Measurements from ENCODE around the gene FNBP1L. TPM values are rescaled to one million over a fixed set of nuclear protein-coding genes. Genes with fewer than 3 reads are reported as not detected.

Gene FNBP1L
- total RNA-seq, 2 donors from 2014 or later = 48.3 to 54.4 TPM

GRCh38 chr1:93499075-93499474 lies 51.2 kb downstream of the FNBP1L start:
- H3K9me3 ChIP-seq = no peaks in the 10 kb centered on the region
- no peaks in the 10 kb centered on the region for H3K27me3 ChIP-seq
- no peak for DNase-seq
- H3K4me3 ChIP-seq = no peak overlapping the region
- TF ChIP-seq CTCF (IDR thresholded peaks at IDR 0.05) = no peak
- no peak overlapping the region for H3K9ac ChIP-seq (ENCODE audit: low read depth in 2 of 2, low read length in 2 of 2)
- H3K27ac ChIP-seq = no peak overlapping the region
- H3K36me3 ChIP-seq = no peaks in the 10 kb centered on the region
- no peaks in the 10 kb centered on the region for H3K4me1 ChIP-seq
- intact Hi-C loops (cut with DNase I) = no loop called here

- no peak for DNase-seq
- H3K27ac ChIP-seq = no peak overlapping the region
- no peaks in the 10 kb centered on the region for H3K4me1 ChIP-seq
- no peaks in the 10 kb centered on the region for H3K36me3 ChIP-seq
- H3K9me3 ChIP-seq = no peaks in the 10 kb centered on the region
- no peak for TF ChIP-seq CTCF (IDR thresholded peaks at IDR 0.05)
- H3K9ac ChIP-seq (ENCODE audit: low read depth in 2 of 2, low read length in 2 of 2) = no peak overlapping the region
- intact Hi-C loops (cut with DNase I) = no loop called here
- no peak overlapping the region for H3K4me3 ChIP-seq
- no peaks in the 10 kb centered on the region for H3K27me3 ChIP-seq
Observed at GRCh38 chr1:93499533-93499932, 51.6 kb downstream of the FNBP1L start.

- Histone ChIP-seq H3K9me3 (no peaks in the 10 kb centered on the region), H3K36me3 (no peaks in the 10 kb centered on the region), H3K4me3 (no peak overlapping the region), H3K4me1 (no peaks in the 10 kb centered on the region), H3K9ac (ENCODE audit: low read depth in 2 of 2, low read length in 2 of 2) (no peak overlapping the region), H3K27me3 (no peaks in the 10 kb centered on the region), H3K27ac (no peak overlapping the region)
- TF ChIP-seq CTCF (IDR thresholded peaks at IDR 0.05) = no peak
- DNase-seq = no peak
- intact Hi-C loops (cut with DNase I) = no loop called here
Observed at GRCh38 chr1:93500275-93500674, 52.4 kb downstream of the FNBP1L start.

- no peak overlapping the region for H3K9ac ChIP-seq (ENCODE audit: low read depth in 2 of 2, low read length in 2 of 2)
- intact Hi-C loops (cut with DNase I) = no loop called here
- H3K4me1 ChIP-seq = peaks cover 5% of the 10 kb centered on the region
- no peaks in the 10 kb centered on the region for H3K36me3 ChIP-seq
- no peak for TF ChIP-seq CTCF (IDR thresholded peaks at IDR 0.05)
- no peaks in the 10 kb centered on the region for H3K9me3 ChIP-seq
- no peaks in the 10 kb centered on the region for H3K27me3 ChIP-seq
- H3K27ac ChIP-seq = no peak overlapping the region
- no peak for DNase-seq
- H3K4me3 ChIP-seq = no peak overlapping the region
Observed at GRCh38 chr1:93501399-93501798, 53.5 kb downstream of the FNBP1L start.

- TF ChIP-seq CTCF (IDR thresholded peaks at IDR 0.05) = no peak
- H3K27ac ChIP-seq = no peak overlapping the region
- intact Hi-C loops (cut with DNase I) = no loop called here
Observed at GRCh38 chr1:93501829-93502369, 54.0 kb downstream of the FNBP1L start.

More at GRCh38 chr1:93501829-93502369, 54.0 kb downstream of the FNBP1L start:
- Histone ChIP-seq H3K4me1 (peaks cover 5% of the 10 kb centered on the region), H3K9me3 (no peaks in the 10 kb centered on the region), H3K4me3 (no peak overlapping the region), H3K9ac (ENCODE audit: low read depth in 2 of 2, low read length in 2 of 2) (no peak overlapping the region), H3K36me3 (no peaks in the 10 kb centered on the region), H3K27me3 (no peaks in the 10 kb centered on the region)
- no peak for DNase-seq

All from colonic mucosa (tissue), 4 donors.